Activated CD4-positive, alpha-beta T cell treated with anti-CD3 and anti-CD28 coated beads, Interleukin-2, amount 50 U/mL, for 24 hours (primary cell): ENCODE measurements around the gene MSTO1.
A peak's percentile ranks its signal among the peaks of the same experiment; 100 is the strongest.
"Not testable (repeated sequence)": the region's sequence is repeated elsewhere in the genome, so short reads cannot be mapped to it uniquely, and the experiment has no call there.

ENCODE experiments used
- DNase-seq, 2 donors: peaks; one replicate each; pipeline ENCODE4 v3.0.0-alpha.2; 2020; ENCODE audit warnings: low read depth in 1 of 2, low spot score in 1 of 2

The MSTO1 gene

GRCh38 chr1:155609515-155610256 is at the start of gene MSTO1:
MSTO1 (plus strand) TSS chr1:155610218; CDS start chr1:155610249, 31 bp downstream.
- DNase-seq = peak; percentile 95 to 98

- DNase-seq = peak; percentile 30 to 36
Measured at GRCh38 chr1:155561779-155562580, 48.0 kb upstream of the MSTO1 start.

- DNase-seq = peak; percentile 92 to 94
Measured at GRCh38 chr1:155562581-155563376, 47.2 kb upstream of the MSTO1 start, which contains the start of gene ASH1L. ASH1L (minus strand) TSS chr1:155562803; CDS start chr1:155521519, 41,284 bp downstream.

DNA sequence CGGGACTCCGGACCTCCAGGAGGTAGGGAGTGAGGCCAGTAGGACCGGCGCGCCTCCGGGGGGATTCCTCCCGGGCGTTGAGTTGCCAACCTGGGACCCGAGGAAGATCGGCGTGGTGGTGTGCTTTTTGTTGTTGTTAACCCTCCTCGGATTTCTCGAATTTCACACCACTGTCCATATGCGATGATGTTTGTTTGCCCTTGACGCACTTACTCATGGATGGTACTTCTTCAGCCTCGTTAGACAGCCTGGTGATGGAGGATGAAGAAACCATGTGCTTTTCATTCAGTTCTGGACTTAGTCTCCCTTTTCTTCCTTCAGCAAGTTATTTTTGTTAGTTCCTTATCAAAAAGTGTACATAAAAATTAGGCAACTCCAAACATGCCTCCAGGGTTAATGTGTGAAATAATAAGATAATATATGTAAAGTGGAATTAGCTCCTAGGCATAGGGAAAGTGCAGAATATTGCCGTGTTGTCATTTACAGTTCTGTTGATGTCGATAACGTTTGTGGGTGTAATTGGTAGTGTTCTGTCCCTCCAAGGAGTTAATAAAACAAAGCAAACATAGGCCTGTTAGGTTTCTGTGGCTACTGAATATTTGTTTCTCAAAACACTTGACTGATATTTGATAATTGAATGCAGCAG is 46.5 kb upstream of the MSTO1 start:
- DNase-seq = not testable (repeated sequence)

- no peak for DNase-seq
Measured at GRCh38 chr1:155569988-155570592, 39.9 kb upstream of the MSTO1 start.

GRCh38 chr1:155570593-155570990 is 39.4 kb upstream of the MSTO1 start:
- no peak for DNase-seq

- DNase-seq = no peak
Measured at GRCh38 chr1:155574077-155574476, 35.9 kb upstream of the MSTO1 start.

GRCh38 chr1:155575608-155576007 is 34.4 kb upstream of the MSTO1 start:
- not testable (repeated sequence) for DNase-seq

DNA sequence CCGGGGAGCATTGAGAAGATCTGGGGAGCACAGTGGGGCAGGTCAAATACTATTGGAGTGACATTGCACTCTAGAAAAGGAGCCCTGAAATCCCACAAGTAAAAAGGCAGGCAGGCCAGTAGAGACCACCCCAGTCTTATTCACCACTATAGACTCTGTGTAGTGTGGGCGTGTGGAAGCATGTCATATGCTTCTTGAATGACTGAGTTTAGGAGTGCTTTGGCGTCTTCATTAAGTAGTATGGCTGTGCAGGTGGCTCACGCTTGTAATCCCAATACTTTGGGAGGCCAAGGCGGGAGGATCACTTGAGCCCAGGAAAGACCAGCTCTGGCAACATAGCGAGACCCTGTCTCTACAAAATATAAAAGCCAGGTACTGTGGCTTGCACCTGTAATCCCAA is 26.2 kb upstream of the MSTO1 start:
- not testable (repeated sequence) for DNase-seq

DNA sequence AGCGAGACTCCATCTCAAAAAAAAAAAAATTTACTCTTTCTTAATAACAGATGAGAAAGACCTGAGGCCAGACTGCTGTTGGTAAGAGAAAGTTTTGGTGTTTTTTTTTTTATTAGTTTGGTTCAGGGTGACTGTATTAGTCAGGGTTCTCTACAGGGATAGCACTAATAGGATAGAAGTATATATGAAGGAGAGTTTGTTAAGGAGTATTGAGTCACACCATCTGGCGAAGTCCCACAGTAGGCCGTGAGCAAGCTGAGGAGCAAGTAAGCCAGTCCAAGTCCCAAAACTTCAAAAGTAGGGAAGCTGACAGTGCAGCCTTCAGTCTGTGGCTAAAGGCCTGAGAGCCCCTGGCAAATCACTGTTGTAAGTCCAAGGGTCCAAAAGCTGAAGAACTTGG is 20.7 kb upstream of the MSTO1 start:
- not testable (repeated sequence) for DNase-seq

- DNase-seq = not testable (repeated sequence)
Measured at GRCh38 chr1:155590516-155591247, 19.3 kb upstream of the MSTO1 start.

DNA sequence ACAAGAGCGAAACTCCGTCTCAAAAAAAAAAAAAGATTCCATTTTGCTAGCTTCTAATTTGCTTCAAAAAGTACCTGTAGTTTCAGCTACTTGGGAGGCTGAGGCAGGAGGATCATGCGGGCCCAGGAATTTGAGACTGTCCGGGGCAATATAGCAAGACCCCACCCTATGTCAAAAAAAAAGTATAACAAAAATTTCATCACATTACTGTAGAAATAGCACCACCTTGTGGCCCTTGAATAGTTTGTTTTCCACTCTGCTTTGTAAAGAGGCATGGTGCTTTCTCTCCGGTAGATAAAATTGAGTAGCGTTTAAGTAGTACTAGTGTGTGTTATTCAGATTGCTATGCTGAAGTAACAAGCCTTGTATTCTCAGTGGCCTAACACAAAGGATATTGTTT is 18.2 kb upstream of the MSTO1 start:
- peak in 1 of 2 donors; percentile 42 for DNase-seq

GRCh38 chr1:155595877-155596474 is 14.0 kb upstream of the MSTO1 start:
- not testable (repeated sequence) for DNase-seq

- DNase-seq = no peak
Measured at GRCh38 chr1:155596864-155597263, 13.2 kb upstream of the MSTO1 start.

- DNase-seq = no peak
Measured at GRCh38 chr1:155598842-155599331, 11.1 kb upstream of the MSTO1 start.

GRCh38 chr1:155599828-155600572 is 10.0 kb upstream of the MSTO1 start:
- DNase-seq = not testable (repeated sequence)

GRCh38 chr1:155607708-155608107 is 2.3 kb upstream of the MSTO1 start:
- DNase-seq = no peak

- no peak for DNase-seq
Measured at GRCh38 chr1:155608888-155609225, 1.2 kb upstream of the MSTO1 start.

DNA sequence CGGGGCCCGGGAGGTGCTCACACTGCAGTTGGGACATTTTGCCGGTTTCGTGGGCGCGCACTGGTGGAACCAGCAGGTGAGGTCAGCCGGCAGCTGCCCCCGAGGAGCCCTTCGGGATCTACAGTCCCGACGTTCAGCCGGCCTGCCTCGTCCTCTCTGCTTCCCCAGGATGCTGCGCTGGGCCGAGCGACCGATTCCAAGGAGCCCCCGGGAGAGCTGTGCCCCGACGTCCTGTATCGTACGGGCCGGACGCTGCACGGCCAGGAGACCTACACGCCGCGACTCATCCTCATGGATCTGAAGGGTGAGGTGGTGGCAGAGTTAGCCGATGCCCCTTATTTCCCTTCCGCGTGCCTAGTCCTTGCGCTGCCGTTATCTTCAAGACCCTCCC is 234 bp downstream of the MSTO1 start:
- not testable (repeated sequence) for DNase-seq
